NCI-H146 (cell line): Measurements from ENCODE around the gene ADGRG7.
"Not testable (repeated sequence)": the region's sequence is repeated elsewhere in the genome, so short reads cannot be mapped to it uniquely, and the experiment has no call there.

Source experiments
- DNase-seq: peaks from one replicate; lab custom pipeline; 2025; lab: John Stamatoyannopoulos, UW

ADGRG7 gene, protein sequence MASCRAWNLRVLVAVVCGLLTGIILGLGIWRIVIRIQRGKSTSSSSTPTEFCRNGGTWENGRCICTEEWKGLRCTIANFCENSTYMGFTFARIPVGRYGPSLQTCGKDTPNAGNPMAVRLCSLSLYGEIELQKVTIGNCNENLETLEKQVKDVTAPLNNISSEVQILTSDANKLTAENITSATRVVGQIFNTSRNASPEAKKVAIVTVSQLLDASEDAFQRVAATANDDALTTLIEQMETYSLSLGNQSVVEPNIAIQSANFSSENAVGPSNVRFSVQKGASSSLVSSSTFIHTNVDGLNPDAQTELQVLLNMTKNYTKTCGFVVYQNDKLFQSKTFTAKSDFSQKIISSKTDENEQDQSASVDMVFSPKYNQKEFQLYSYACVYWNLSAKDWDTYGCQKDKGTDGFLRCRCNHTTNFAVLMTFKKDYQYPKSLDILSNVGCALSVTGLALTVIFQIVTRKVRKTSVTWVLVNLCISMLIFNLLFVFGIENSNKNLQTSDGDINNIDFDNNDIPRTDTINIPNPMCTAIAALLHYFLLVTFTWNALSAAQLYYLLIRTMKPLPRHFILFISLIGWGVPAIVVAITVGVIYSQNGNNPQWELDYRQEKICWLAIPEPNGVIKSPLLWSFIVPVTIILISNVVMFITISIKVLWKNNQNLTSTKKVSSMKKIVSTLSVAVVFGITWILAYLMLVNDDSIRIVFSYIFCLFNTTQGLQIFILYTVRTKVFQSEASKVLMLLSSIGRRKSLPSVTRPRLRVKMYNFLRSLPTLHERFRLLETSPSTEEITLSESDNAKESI

DNA sequence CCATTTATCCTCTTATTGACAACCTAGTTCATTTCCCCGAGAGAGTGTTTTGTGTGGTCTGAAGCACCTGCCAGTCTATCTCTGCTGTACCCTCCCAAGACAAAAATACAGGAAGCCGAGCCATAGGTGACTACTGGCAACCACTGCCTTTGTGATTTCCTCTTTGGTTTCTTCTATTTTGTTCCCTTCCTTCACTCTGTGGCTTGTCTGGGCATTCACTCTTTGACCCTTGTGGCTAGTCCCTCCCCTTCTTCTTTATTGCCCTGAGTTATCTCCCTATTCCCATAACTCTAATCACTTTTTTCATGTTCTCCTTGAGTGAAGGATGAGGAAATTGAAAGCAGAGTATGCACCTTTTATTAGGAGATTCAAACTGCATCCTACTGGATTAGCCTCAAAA, at the start of gene ADGRG7:
Gene ADGRG7 (plus strand): TSS at position 297 of the 400 bp plus-strand sequence. CDS start 256 bp downstream, outside the sequence.
- DNase-seq = no peak

DNA sequence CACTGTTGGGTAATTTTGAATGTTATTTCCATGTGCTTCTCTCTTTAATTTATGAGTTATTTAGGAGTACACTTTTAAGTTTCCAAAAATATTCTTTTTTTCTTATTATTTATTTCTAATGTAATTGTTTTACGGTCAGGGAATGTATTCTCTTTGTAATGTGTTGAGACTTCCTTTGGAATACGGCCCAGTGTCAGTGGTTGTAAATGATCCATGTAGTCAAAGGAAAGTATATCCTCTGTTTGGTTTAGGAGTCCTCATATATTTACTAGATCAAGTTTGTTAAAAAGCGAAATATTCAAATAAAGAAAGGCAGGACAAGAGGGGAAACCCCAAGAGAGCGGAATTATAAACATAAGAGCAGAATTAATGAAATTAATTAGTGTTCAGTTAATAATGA, 49.0 kb upstream of the ADGRG7 start:
- DNase-seq = no peak

DNA sequence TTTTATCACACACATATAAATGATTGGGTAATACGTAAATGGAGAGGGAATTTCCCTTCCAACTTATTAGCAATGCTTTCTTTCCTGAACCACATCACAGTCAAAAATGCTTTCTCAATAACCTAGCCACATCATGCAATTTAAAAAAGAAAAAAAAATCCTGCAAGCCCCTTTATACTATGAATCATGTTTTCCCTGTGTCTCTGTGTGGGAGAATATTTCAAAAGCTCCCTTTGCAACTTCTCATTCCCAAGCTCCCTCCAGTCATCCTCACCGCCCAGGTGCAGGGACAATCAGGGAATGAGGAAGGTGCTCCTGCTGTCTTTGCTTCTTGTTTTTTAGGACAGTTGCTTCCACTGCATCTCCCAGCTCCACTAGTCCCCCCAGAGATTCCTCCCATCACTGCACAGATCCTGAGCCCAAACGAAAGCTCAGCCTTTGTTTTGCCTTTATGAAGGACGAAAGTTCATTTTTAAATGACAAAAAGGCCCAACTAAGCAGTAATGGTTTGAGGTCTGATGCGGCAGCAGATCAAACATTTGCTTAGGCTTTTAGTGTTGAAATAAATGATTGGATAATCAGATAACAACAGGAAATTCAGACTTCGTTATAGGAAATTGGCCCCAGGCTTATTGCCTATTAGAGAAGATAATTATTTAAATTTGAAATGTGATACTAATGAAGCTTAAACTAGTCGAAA, 47.8 kb upstream of the ADGRG7 start:
- DNase-seq = no peak

DNA sequence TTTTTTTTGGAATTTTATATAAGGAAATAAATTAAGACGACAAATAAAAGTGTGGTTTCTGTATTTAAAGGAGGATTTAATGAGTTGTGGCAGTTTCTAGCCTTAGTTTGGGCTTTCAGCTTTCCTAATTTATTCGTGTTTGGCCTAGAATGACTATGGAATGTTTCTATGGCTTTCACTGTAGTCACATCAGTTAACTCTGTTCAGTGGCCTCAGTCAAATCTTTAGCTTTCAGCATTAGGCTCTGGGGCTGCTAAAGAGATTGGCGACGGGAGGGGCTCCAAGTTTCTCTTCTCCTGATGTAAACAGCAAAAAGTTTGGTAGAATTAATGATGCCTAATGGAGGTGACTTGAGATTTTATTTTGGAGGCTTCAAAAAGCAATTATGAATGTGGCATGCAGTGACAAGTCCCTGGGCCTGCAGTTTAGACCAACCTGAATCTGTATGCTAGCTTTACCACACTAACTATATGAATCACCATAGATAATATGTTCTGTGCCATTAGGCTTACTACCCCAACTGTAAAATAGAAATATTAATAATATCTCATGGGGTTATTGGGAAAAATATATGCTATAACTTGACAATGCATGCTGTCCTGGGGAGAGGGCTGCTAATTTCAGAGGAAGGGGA, 47.1 kb upstream of the ADGRG7 start:
- DNase-seq = no peak

DNA sequence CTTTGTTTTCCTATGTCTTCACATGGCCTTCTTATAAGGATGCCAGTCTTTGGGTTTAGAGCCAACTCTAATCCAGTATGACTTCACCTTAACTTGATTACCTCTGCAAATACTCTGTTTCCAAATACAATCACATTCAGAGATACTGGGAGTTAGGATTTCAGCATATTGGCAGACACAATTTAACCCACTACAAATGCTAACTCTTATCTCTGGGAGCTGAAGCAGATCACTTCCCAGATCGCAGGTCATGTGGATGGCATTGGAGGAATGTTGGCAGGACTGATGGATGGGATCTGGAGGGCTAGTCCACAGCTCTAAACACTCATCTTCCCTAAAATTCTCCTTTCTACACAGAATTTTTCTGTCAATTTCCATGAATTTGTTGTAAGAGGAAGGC, 46.2 kb upstream of the ADGRG7 start:
- DNase-seq = no peak

DNA sequence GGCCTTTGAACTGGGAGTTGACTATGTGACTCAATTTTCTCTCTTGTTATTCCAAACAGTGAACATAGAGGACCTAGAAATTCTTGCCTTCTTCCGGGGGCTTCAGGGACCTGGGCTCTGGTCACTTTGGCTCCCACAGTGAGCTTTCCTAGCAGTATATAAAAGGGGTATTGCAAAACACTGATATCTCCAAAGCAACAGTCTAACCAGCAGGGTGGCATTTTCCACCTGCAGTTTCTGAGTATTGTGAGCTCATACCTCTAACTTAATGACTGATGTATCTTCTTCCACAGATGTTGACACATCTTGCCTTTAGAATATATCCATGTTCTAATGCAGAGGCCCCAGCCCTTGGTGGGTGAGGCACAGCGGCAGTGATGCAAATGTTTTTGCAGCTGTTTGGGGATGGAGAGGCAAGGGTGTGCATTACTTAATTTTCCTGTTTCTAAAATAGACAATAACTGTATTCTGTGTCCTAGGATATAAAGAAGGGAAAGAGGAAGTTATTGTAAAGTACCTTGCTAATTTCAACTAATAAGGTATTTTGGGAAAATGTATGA, 45.7 kb upstream of the ADGRG7 start:
- DNase-seq = no peak

DNA sequence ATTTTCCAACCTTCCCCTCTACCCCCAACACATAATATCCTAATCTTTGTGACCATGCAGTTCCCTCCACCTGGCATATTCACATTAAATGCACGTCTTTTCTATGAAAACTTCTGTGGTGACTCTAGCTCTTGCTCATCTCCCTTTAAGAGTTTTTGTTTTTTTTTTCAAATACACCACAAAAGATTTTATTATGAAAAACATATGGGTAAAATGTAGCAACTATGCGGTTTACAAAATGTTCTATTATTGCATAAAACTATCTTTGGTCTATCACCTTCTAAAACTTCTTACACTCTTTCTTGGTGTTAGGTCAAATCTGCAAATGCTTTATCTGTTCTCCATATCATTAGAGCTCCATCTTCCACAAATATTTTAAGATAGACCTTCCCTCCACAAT, 38.6 kb upstream of the ADGRG7 start:
- DNase-seq = no peak

DNA sequence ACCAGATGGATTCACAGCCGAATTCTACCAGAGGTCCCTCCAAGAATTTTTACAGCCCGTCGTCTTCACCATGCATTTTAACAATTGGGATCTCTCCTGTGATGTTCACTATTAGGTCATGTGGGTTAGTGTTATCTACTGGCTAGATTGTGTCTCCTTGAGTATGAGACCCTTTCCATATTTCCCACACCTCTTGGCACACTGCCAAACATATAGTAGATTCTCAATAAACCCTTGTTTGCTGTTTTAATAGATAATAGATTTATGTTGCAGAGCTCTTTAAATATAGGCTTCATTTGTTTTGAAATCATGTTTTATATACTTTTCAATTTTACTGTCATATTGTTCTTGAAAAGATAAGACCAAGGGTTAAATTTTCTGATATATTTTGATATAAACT, 34.9 kb upstream of the ADGRG7 start:
- no peak for DNase-seq

DNA sequence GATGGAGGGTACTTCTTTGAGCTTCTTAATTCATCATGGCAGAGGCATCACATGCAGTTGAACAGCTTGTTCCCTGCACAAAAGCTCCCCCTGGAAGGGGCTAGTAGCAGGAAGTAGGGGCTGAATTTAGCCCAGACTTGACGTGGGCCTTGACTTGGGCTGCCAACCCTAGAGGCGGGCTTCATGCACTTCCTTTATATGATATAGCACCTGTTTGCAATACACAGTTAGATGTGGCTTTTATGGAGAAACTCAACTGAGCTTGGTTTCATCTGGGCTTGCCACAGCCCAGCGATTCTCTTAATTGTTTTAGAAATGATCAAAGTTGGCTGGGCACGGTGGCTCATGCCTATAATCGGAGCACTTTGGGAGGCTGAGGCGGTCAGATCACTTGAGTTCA, 33.7 kb upstream of the ADGRG7 start:
- no peak for DNase-seq

DNA sequence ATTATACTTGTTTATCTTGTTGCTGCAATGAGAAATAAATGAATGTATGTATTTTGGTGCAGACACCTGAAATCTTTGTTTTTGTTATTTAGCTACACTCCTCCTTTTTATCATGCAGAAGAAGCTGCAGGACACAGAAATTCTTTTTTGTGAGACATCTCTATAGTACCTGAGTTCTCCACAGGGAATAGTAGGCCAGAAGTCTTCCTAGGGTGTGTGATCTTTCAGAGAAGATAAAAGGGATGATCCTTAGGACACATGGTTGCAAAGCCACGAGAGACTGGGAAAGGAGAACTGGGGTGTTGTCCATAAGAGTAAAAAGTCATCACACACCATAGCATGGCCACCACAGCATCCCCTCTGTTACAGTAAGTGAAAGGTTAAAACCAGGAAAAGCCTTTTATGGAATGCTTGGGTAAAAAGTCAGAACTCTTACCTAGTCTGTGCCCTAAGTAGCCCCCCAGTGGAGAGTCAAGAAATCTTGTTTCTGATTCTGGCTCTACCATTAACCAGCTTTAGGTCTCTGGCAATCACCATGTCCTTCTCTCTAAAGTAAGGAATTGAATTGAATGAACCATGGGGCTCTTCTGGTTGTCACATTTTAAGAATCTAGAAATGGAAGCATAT, 31.9 kb upstream of the ADGRG7 start:
- DNase-seq = no peak

DNA sequence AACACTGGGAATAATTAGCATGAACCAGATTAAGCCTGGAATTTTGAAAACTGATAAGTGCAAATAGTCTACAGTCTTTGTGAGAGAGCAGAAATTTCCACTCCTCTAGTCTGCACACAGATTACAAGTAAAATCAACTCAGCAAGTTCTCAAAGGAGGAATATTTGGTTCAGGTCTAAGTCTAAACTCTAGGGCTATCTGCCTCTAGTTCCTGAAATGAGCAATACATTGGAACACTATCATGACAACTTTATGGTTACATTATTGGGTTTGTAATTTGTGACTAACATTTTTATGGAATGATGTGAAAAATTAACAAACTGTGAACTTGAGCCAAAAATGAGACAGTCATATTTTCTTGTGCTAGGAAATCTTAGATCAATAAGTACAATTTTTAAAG, 30.8 kb upstream of the ADGRG7 start:
- no peak for DNase-seq

DNA sequence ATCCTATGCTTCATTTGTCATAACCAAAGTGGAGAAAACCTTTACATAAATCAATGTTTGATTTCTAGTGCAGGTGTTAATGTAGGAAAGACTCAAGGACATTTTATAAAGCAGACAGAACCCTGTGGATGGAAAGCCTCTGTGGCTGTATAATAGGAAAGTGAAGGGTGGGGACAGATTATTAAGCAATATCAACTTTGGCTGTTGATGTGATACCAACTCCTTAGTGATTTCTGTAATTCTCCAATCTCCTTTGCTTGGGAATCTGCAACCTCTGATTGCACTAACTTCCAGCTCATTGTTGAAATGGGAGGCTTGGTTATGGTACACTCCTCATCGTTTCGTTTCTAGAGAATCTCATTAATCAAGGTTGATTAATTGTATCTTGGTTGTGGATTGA, 29.3 kb upstream of the ADGRG7 start:
- no peak for DNase-seq

DNA sequence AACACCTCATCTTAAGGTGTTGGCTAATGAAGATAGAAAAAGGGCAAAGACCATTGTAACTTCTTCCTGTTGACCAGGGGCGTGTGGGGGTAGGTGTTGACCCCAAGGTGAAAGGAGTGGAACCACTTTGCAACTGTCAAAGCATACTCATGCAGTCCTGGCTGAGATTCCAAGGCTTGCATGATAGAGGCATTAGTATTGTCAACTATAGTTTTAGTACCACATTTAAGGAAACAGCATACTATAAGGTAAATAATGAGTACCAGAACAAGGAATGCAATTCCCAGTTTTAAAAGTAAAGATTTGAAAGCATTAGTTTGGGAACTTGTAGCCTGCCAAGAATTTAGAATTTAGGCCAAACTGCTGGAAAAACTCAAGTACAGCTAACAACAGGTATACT, 27.8 kb upstream of the ADGRG7 start:
- DNase-seq = no peak

DNA sequence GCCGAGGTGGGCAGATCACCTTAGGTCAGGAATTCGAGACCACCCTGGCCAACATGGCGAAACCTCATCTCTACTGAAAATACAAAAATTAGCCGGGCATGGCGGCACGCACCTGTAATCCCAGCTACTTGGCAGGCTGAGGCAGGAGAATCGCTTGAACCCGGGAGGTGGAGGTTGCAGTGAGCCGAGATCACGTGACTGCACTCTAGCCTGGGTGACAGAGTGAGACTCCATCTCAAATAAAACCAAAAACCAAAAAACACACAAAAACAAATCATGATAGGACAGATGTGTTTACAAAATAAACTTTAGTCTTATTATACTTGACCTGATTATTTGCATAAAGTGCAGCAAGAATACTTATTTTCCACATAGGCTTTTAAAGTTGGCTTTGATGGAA, 27.2 kb upstream of the ADGRG7 start:
- DNase-seq = not testable (repeated sequence)

DNA sequence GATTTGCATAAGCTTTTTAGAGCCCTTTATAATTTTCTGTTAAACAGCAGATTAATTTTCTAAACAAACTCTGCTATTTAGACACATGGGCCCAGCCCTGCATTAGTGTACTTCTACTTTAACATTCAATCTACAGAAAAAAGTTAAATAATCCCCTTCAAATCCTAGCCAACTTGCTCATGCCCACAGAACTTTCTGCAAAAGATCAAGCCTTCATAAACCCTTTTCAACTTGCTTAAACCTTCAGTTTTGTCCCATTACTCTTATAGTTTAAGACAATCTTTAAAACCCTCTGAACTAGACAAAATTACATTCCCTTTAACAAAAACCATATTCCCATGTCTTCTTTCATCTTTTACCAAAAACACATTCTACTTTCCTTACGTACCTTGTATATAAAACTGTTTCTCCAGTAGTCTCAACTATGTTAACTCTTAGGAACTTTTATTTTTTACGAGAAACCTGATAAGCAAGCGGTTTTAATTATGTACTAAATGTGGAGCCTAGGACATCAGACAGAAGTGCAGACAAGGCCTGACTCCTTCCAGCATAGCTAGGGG, 25.2 kb upstream of the ADGRG7 start:
- DNase-seq = no peak

DNA sequence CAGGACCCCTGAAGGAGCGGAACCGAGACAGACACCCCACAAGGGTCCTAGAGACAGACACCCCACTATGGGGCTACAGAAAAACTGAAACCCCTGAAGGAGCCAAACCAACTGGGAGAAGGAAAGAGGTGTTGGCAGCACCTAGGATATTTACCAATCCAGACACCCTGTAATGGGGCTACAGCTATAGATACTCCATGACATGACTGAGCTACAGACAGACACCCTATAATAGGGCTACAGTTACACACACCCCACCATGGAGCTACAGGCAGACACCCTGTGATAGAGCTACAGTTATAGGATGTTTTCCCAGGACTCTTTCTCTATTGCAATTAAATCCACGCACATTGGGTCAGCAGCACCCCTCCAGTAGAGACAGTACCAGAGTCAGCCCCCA, 22.6 kb upstream of the ADGRG7 start:
- DNase-seq = no peak

DNA sequence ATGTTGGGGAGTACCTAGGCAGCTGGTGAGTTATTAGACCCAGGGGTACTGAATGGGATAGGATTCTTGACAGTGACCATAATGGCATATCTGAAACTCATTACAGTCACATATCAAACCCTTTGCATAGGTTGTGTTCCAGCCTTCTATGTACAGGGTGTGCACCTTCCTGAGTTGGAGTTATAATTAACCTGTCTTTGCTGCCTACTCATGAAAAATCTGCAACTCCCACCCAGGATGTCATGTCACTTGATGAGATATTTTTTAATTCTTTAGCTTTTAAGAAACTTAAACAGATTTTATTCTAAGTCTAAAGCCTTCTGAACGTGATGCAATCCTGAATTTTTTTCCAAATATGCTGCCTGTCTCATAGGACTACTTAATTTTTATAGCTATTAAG, 21.1 kb upstream of the ADGRG7 start:
- DNase-seq = no peak

DNA sequence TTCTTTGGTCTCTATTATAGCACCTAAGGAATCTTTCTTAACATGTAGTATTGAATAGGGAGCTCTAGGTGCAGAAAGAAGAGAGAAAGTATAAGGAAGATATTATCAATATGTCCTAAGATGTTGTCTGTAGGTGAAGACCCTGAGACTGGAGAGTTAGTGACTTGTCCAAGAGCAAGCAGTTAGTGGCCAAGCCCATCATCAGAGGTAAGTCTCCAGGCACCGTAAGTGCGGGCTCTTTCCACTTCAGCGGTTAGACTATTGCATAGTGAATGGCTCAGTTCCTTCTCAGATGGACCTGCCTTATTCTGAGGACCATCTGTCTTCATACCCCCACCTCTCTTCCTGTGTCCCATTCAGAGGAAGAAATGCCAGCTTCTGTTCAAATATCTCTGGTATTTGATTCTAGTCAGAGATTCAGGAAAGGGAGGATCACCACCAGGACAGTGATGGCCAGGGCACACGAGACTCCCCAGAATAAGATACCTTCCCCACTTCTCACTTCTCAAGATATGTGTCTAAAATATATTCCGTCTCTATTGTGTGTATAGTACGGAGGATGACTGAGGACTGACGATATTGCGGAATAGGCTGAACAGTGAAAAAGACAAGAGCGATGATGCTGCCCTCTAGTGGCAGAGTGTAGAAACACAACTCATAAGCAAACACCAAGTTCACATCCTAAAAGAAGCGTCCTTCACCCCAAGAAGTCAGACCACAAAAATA, 19.1 kb upstream of the ADGRG7 start:
- peak; percentile 39 for DNase-seq

DNA sequence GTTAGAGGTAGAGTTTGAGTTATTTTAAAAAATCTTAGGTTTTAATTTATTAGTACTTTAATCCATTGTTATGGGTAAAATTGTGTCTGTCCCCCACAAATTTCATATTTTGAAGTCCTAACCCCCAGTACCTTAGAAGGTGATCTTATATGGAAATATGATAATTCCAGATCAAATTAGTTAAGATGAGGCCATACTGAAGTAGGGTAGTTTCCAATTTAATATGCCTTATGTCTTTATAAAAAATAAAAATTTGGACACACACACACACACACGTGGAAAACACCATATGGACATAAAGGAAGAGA, 18.6 kb upstream of the ADGRG7 start:
- no peak for DNase-seq

DNA sequence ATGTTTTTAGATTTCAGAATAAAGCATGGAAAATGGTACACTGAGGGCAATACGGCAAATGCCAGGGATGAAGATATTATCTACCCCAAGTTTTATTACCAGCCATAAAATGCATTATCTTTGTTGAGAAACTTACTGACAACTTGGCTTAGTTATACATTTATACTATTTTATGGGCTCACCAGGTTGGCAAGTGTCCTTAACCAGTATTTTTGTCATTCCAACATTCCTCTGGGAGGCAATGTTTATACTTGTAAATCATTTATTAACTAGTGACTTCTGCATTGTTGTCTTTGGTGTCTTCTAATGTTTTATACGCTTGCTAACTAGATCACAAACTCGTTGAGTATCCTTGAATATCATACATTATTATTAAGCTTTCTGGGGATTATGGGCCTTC, 18.0 kb upstream of the ADGRG7 start:
- DNase-seq = no peak
